HK-2 (cell line): ENCODE measurements around the gene TAGLN.

Source experiments
- DNase-seq: peaks from one replicate; pipeline ENCODE4 v3.0.0-alpha.2; 2018; ENCODE audit not compliant: unreplicated experiment

TAGLN gene

GRCh38 chr11:117214404-117215110 is 15.4 kb downstream of the TAGLN start:
- no peak for DNase-seq

- no peak for DNase-seq
Observed at GRCh38 chr11:117217141-117218084, 18.2 kb downstream of the TAGLN start.

GRCh38 chr11:117218133-117218915 is 19.2 kb downstream of the TAGLN start:
- no peak for DNase-seq

DNA sequence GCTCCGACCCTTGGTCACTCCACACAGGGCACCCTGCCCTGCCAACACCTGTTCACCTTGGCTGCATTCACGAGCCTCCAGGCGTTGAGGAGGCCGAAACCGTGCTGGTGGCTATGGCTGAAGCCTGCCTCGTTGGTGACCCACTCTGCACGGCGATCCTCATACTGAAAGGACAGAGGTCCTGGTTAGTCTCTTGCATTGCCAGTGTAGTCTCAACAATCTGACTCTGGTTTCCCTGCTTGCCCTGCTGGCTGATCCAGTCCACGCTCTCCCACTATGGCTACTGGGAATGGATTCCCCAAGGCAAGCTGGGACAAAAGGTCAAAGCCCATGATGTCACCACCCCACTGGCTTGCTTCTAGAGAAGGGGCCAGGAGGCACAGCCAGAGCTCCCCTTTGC is 19.8 kb downstream of the TAGLN start:
- no peak for DNase-seq

DNA sequence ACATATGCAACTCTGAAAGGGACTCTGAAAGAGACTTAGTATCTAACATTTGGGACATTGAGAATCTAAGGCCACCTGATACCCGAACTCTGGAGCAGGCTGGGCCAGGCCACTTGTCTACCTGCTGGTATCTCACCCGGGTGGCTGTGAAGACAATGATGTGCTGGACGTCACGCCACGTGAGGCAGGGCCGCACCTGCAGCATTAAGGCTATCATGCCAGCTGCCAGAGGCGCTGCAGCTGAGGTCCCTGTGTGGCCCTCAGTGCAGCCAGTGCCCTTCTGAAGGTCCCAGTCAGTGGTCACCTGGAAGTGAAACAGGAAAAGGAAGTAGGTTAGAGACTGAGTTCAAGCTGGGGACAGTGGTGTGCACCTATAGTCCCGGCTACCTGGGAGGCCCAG is 20.3 kb downstream of the TAGLN start:
- no peak for DNase-seq

DNA sequence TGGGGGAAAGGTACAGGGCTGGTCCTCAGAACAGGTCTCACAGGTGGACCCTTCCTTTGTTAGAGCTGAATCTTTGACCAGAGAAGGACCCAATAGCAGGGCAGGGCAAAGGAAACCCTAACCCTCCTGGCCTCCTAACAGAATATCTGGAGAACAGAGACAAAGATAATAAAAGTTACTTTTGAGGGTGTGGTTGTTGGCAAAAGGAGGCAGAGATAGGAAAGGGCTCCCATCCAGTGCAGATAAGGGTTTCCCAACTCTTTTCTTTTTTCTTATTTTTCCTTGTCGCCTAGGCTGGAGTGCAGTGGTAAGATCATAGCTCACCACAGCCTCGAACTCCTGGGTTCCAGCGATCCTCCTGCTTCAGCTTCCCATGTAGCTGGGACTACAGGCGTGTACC is 20.8 kb downstream of the TAGLN start:
- no peak for DNase-seq

- DNase-seq, result no peak
Observed at GRCh38 chr11:117220568-117220967, 21.4 kb downstream of the TAGLN start.

GRCh38 chr11:117220999-117221774 is 22.0 kb downstream of the TAGLN start:
- no peak for DNase-seq

GRCh38 chr11:117221775-117222517 is 22.8 kb downstream of the TAGLN start:
- no peak for DNase-seq

DNA sequence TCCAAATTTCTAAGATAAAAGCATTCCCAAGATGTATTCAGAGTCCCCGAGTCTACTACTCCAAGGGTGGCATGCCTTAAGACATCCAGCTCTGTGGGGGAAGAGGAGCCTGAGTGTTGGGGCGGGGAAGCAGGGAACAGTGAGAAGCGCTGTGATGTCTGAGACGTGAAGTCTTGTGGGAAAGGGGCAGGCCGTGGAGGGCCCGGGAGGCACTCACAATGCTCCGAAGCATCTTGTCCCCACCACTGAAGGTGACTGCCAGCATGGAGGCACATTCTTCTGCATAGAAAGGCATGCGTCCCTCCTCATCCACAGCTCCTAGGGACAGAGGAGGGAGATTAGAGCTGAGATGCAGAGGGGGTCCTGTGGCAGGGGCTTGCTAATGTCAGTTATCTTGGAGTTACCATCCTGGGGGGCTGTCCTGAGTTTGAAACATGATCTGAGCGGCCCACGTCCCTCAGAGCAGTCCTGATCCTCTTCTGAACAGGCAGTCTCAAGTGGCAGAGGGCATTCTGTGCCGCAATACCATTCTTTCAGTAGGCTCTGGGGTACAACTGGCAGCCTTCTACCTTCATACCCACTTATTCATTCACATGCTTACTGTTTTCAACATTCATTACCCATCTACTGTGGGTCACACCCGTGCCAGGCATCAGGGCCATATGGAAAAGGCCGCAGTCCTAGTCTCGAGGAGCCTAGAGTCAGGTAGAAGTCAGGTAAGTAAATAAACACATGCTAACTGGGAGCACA is 24.0 kb downstream of the TAGLN start:
- DNase-seq, result no peak

GRCh38 chr11:117223741-117224689 is 24.8 kb downstream of the TAGLN start:
- DNase-seq, result no peak

DNA sequence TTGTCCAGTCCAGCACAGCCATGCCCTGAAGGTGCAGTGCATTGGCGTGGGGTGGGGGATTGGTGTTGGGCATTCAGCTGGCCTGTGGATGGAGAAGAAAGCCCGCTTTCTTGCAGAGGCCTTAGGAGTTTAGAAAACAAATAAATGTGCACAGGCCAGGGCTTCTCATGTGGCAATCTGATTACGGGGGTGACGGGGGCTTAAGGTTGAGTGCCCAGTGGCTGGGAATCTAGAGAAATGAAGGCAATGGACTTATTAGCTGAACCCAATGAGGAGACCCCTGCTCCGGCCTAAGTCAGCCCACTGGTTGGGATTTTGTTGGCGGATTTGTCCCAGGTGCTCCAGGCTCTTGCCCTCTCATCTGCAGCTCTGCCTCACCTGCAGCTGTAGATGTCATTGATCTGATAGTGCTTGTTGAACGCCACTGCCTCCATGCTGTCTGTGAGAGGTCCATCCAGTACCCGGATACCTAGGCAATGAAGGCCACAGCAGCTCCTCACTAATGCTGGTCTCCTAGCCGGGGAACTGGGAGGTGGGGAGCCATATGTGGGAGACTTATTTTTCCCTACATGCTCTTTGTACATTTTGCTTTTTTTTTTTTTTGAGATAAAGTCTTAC is 26.5 kb downstream of the TAGLN start:
- DNase-seq, result no peak

DNA sequence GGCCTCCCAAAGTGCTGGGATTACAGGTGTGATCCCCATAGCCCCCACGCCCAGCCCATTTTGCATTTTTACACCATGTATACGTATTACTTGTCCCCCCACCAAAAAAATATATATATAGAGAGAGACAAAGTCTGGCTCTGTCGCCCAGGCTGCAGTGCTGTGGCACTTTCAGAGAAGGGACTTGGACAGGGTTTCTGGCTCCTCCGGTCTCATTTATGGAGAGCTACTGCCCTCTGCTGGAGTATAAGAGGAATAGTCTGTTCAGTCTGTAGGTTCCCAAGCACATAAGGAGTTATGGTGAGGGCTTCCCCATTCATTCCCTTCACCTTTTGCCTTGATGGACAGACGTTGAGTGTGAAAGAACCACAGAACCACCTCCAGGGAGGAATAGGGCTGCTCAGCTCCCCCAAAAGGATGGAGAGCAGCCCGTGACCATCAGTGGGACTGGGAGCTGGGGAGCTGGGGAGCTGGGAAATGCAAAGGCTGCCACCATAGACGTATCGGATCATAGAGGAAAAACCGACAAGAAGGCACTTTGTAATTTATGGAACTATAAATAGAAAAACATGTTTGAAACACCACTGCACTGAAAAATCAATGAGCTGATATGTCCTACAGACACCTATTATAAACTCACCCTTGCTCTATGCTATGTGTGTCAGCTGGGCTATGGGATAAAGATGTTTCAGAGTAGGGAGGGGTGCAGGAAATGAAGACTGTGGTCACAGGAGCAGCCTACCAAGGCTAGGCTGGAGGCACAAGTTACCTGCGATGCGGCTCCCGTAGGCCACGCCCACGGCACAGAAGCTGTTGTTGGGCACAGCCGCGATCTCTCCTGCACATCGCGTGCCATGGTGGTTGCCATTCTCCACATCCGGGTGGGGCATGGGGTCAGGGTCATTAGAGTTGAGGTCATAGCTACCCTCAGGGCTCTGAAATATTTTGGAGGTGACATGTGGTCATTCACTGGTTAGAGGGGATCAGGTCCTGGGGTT is 27.5 kb downstream of the TAGLN start:
- DNase-seq, result peak; percentile 18

DNA sequence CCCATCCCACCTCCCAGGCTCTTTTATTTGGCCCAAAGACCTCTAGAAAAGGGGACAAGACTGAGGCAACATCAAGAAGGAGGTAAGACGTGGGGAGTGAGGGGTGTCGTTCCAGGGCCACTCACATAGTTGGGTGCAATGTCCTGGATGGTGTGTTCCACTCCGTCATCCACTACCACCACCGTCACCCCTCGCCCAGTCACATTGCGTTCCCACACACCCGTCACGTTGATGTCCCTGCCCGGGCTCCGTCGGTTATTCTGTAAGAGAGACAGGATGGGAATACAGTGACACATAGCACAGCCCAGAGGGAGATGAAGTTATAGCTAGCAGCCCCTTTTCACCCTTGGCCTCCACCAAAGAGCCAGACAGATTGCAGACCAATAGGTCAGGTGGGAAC is 28.9 kb downstream of the TAGLN start:
- DNase-seq, result no peak

DNA sequence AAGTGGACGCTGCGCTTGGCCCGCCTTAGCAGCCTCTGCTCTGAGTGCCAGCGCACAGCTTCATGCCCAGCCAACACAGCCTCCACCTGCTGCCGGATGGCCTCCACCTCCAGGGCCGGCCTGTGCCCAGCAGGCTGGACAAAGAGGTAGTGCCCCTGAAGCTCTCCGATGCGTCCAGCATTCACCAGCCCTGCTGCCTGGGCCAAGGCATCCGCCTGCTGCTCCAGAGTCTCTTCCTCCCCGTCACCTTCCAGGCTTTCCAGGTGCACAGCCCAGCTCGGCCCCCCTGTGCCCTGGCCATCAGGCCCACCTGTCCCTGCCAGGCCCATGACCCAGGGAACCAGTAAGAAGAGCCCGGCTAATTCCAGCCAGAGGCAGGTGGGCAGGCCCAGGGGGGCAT is 30.2 kb downstream of the TAGLN start:
- DNase-seq, result no peak

GRCh38 chr11:117229931-117230285 is 30.7 kb downstream of the TAGLN start:
- no peak for DNase-seq

- no peak for DNase-seq
Observed at GRCh38 chr11:117230286-117230961, 31.3 kb downstream of the TAGLN start.
